Measurements from ENCODE around the gene PLA2G4C.

Gene PLA2G4C

DNA sequence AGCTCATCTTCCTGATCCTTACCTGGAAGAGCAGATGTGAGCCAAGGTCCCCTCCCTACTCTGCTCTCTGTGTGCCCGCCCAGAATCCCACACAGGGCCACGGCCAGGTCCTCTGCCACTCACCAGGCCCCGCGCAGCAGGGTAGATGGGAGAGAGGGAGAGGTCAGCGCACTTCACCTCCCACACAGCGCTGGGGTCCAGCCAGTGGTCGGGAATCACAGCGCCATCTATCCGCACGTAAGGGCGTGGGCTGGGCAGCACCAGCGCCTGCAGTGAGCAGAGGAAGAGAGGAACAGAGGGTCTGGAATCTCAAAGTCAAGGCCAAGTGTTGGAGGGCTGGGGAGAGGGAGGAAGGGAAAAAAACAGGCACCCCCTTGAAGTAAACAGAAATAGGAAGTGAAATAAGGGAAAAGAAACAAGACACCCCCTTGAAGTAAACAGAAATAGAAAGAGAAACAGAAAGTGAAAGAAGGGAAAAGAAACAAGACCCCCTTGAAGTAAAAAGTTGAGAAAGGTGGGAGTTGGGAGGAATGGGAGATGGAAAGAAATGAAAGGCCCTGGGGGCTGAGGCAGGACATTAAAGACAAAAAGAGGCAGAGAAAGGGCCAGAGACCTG is 7.0 kb upstream of the PLA2G4C start:
- no peak for DNase-seq (ENCODE audit: low read depth)
- TF ChIP-seq, protein P1, sequence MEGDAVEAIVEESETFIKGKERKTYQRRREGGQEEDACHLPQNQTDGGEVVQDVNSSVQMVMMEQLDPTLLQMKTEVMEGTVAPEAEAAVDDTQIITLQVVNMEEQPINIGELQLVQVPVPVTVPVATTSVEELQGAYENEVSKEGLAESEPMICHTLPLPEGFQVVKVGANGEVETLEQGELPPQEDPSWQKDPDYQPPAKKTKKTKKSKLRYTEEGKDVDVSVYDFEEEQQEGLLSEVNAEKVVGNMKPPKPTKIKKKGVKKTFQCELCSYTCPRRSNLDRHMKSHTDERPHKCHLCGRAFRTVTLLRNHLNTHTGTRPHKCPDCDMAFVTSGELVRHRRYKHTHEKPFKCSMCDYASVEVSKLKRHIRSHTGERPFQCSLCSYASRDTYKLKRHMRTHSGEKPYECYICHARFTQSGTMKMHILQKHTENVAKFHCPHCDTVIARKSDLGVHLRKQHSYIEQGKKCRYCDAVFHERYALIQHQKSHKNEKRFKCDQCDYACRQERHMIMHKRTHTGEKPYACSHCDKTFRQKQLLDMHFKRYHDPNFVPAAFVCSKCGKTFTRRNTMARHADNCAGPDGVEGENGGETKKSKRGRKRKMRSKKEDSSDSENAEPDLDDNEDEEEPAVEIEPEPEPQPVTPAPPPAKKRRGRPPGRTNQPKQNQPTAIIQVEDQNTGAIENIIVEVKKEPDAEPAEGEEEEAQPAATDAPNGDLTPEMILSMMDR (IDR thresholded peaks at IDR 0.05; ENCODE audit: insufficient read depth, low read depth, low read length, missing control alignments): no peak
- no peak overlapping the region for H3K4me3 ChIP-seq (ENCODE audit: low read depth, low read length)

- no peak for DNase-seq (ENCODE audit: low read depth)
- H3K4me3 ChIP-seq (ENCODE audit: low read depth, low read length): no peak overlapping the region
- TF ChIP-seq, protein P1 (IDR thresholded peaks at IDR 0.05; ENCODE audit: insufficient read depth, low read depth, low read length, missing control alignments): no peak
Observed at GRCh38 chr19:48113190-48113917, 2.7 kb upstream of the PLA2G4C start.

GRCh38 chr19:48111280-48111679 is 663 bp upstream of the PLA2G4C start:
- DNase-seq (ENCODE audit: low read depth): no peak
- TF ChIP-seq, protein P1 (IDR thresholded peaks at IDR 0.05; ENCODE audit: insufficient read depth, low read depth, low read length, missing control alignments): no peak
- H3K4me3 ChIP-seq (ENCODE audit: low read depth, low read length): no peak overlapping the region

DNA sequence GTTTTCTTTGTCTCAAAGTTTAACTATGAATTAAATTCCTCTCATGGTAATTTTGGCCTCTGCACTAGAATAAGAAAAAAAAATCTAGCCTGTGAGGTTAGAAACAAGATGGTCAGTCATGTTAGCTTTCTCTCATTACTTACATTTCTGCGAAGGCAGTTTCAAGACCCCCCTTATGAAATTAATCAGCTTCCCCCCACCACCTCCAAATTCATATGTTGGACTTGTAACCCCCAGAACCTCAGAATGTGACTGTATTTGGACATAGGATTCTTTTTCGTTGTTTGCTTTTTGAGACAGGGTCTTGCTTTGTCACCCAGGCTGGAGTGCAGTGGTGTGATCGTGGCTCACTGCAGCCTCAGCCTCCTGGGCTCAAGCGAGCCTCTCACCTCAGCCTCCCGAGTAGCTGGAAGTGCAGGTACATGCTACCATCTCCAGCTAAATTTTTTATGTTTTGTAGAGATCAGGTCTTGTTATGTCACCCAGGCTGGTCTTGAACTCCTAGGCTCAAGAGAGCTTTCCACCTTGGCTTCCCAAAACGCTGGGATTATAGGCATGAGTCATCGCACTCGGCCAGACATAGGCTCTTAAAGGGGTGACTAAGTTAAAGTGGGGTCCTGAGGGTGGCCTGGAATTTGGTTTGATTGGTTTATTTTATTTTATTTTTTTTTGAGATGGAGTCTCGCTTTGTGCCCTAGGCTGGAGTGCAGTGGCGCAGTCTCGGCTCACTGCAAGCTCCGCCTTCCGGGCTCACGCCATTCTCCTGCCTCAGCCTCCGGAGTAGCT is 1.4 kb downstream of the PLA2G4C start:
- H3K4me3 ChIP-seq (ENCODE audit: low read depth, low read length): no peak overlapping the region
- DNase-seq (ENCODE audit: low read depth): no peak
- TF ChIP-seq, protein P1 (IDR thresholded peaks at IDR 0.05; ENCODE audit: insufficient read depth, low read depth, low read length, missing control alignments): no peak

DNA sequence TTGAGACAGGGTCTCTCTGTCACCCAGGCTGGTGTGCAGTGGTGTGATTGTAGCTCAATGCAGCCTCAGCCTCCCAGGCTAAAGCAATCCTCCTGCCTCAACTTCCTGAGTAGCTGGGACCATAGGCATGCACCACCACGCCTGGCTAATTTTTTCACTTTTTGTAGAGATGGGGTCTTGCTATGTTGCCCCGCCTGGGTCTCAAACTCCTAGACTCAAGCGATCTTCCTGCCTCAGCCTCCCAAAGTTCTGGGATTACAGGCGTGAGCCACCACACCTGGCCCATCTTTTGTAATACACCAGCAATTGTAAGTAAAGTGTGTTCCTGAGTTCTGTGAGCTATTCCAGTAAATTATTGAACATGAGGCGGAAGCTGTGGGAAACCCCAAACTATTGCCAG is 6.7 kb downstream of the PLA2G4C start:
- H3K4me3 ChIP-seq (ENCODE audit: low read depth, low read length): no peak overlapping the region
- no peak for DNase-seq (ENCODE audit: low read depth)
- TF ChIP-seq, protein P1 (IDR thresholded peaks at IDR 0.05; ENCODE audit: insufficient read depth, low read depth, low read length, missing control alignments): no peak

- no peak overlapping the region for H3K4me3 ChIP-seq (ENCODE audit: low read depth, low read length)
- TF ChIP-seq, protein P1 (IDR thresholded peaks at IDR 0.05; ENCODE audit: insufficient read depth, low read depth, low read length, missing control alignments): peak; percentile 44
- peak; percentile 53 for DNase-seq (ENCODE audit: low read depth)
Observed at GRCh38 chr19:48102870-48103751, 7.5 kb downstream of the PLA2G4C start.
